Osteoblast (primary cell): ENCODE measurements around the gene PTPN3. TPM values are rescaled to one million over a fixed set of nuclear protein-coding genes. Genes with fewer than 3 reads are reported as not detected.

ENCODE experiments used
- DNase-seq: peaks from one replicate; pipeline ENCODE4 v3.0.0; 2011; ENCODE audit warnings: low spot score, mixed read lengths; ENCODE audit not compliant: insufficient read length; ENCODE audit errors: missing footprints
- H2AFZ ChIP-seq: 2 replicates; pipeline ENCODE4 v1.6.0; 2011; ENCODE audit warnings: mild to moderate bottlenecking, low read length
- H3K27ac ChIP-seq: 2 replicates; pipeline ENCODE4 v1.5.1; 2011; ENCODE audit warnings: mild to moderate bottlenecking, low read depth, low read length, moderate library complexity
- H3K27me3 ChIP-seq: 2 replicates; pipeline ENCODE4 v1.6.0; 2012; ENCODE audit warnings: mild to moderate bottlenecking, control low read depth, inconsistent platforms, low read length, moderate library complexity; ENCODE audit not compliant: insufficient read depth
- H3K36me3 ChIP-seq: 2 replicates; pipeline ENCODE4 v1.5.1; 2011; ENCODE audit warnings: mild to moderate bottlenecking, low read length, control low read depth, moderate library complexity; ENCODE audit not compliant: insufficient read depth
- H3K4me1 ChIP-seq: 2 replicates; pipeline ENCODE4 v1.5.1; 2011; ENCODE audit warnings: mild to moderate bottlenecking, low read length, control low read depth, moderate library complexity; ENCODE audit not compliant: insufficient read depth
- H3K4me2 ChIP-seq: 2 replicates; pipeline ENCODE4 v1.6.0; 2011; ENCODE audit warnings: mild to moderate bottlenecking, low read length; ENCODE audit not compliant: insufficient read depth
- H3K4me3 ChIP-seq: fragments of 200-600 bp; sonication (generic); 3 replicates; pipeline ENCODE4 v1.5.1; 2012; ENCODE audit warnings: mild to moderate bottlenecking, low read length, inconsistent platforms; ENCODE audit not compliant: insufficient read depth
- H3K79me2 ChIP-seq: 2 replicates; pipeline ENCODE4 v1.6.0; 2012; ENCODE audit warnings: mild to moderate bottlenecking, low read length, control low read depth, inconsistent platforms; ENCODE audit not compliant: insufficient read depth
- H3K9me3 ChIP-seq: 2 replicates; pipeline ENCODE4 v1.5.1; 2011; ENCODE audit warnings: low read depth, low read length, control low read depth
- H4K20me1 ChIP-seq: 2 replicates; pipeline ENCODE4 v1.6.0; 2012; ENCODE audit warnings: mild to moderate bottlenecking, low read length, control low read depth; ENCODE audit not compliant: insufficient read depth
- CTCF ChIP-seq: IDR thresholded peaks from 2 replicates; pipeline ENCODE4 v1.5.1; 2011; ENCODE audit warnings: mild to moderate bottlenecking, low read depth, low read length, moderate library complexity; ENCODE audit errors: extremely low read depth
- total RNA-seq: library from RNA; depleted of rRNA; stranded (reverse); fragments of >200 nt; gene quantifications from 2 replicates; pipeline ENCODE4 v1.2.3, GENCODE V29; 2012

PTPN3 gene
- total RNA-seq, 1 donor, result 2.9 TPM

DNA sequence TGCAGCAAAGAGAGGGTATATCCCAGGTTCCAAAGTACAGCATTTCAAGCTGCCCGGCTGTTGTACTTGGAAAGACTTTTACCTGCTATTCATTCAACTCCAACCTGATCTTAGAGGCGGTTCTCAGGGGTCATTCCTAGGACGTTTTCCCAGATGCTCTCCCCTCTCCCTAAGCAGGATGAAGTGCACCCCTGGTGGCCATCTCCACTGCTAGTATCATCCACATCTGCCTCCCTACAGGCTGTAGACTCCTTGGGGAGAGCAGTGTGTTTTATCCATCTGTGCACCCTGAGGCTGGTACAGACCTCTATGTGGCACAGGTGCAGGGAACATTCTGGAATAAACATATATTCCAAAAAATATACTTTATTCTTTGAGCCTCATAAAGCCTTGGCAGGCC, 56.8 kb downstream of the PTPN3 start:
- Histone ChIP-seq H3K27me3 (no peaks in the 10 kb centered on the region), H3K27ac (peak overlapping the region; percentile 46), H4K20me1 (no peaks in the 10 kb centered on the region), H3K4me1 (peaks cover 4% of the 10 kb centered on the region), H3K4me2 (no peak overlapping the region), H3K4me3 (no peak overlapping the region), H2AFZ (peak overlapping the region; percentile 65), H3K9me3 (no peaks in the 10 kb centered on the region), H3K36me3 (no peaks in the 10 kb centered on the region), H3K79me2 (no peaks in the 10 kb centered on the region)
- DNase-seq, result no peak
- TF ChIP-seq CTCF, result no peak

DNA sequence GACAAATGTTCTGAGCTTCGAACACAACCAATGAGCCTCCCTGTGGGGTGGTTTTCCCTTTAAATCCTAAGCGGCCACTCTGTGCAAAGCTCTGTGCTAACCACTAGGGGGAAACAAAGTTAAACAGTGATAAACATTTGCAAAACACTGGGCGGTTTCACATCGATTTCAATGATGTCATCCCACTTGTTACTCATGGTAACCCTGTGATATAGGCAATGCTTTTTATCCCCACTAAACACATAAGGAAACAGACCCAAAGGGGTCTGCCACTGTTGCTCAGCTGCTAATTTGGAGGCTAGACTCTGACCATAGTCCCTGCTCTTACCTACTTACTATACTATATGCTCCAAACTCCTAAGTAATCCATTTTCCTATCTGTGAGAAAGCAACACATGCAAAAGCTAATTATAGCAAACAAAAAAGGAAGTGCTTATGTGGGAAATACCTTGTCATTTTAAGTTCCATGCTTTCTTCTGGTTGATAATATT, 57.3 kb downstream of the PTPN3 start:
- no peaks in the 10 kb centered on the region for H3K27me3 ChIP-seq
- peak overlapping the region; percentile 23 for H3K4me2 ChIP-seq
- peak; percentile 95 for DNase-seq
- peak; percentile 94 for TF ChIP-seq CTCF
- H3K9me3 ChIP-seq, result no peaks in the 10 kb centered on the region
- H3K27ac ChIP-seq, result peak overlapping the region; percentile 46
- H4K20me1 ChIP-seq, result no peaks in the 10 kb centered on the region
- H3K4me1 ChIP-seq, result peaks cover 4% of the 10 kb centered on the region
- no peaks in the 10 kb centered on the region for H3K79me2 ChIP-seq
- peak overlapping the region; percentile 65 for H2AFZ ChIP-seq
- no peak overlapping the region for H3K4me3 ChIP-seq
- H3K36me3 ChIP-seq, result no peaks in the 10 kb centered on the region

DNA sequence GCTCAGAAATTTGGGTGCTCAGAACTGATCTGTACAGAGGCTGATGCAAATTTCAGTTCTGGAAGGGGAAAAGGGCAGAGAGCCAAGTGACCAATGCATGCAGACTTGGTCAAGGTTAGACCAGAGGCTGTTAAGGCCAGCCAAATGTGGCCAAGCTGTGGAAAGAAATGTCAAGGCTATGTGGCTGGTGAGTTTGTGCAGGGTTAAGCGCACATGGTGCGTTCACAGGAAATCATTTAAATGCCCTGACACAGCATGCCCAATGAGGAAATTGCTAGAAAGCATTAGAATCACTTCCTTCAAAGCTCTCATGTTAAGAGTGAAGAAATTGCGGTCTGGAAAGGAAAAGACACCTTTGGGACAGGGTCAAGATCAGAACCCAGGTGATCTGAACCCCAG, 58.0 kb downstream of the PTPN3 start:
- Histone ChIP-seq H4K20me1 (no peaks in the 10 kb centered on the region), H2AFZ (no peak overlapping the region), H3K27me3 (no peaks in the 10 kb centered on the region), H3K27ac (no peak overlapping the region), H3K79me2 (no peaks in the 10 kb centered on the region), H3K4me2 (no peak overlapping the region), H3K4me3 (no peak overlapping the region), H3K36me3 (no peaks in the 10 kb centered on the region), H3K9me3 (no peaks in the 10 kb centered on the region), H3K4me1 (peaks cover 4% of the 10 kb centered on the region)
- TF ChIP-seq CTCF, result no peak
- no peak for DNase-seq

- no peak for TF ChIP-seq CTCF
- no peak for DNase-seq
- Histone ChIP-seq H3K4me1 (peaks cover 4% of the 10 kb centered on the region), H3K27me3 (no peaks in the 10 kb centered on the region), H3K79me2 (no peaks in the 10 kb centered on the region), H3K27ac (no peak overlapping the region), H3K4me2 (no peak overlapping the region), H3K9me3 (no peaks in the 10 kb centered on the region), H3K36me3 (no peaks in the 10 kb centered on the region), H4K20me1 (no peaks in the 10 kb centered on the region), H3K4me3 (no peak overlapping the region), H2AFZ (no peak overlapping the region)
These were observed 58.6 kb downstream of the PTPN3 start for GRCh38 chr9:109439378-109440116.
